ENCODE results near the gene DHX35.
A peak's percentile ranks its signal among the peaks of the same experiment; 100 is the strongest.

DHX35 gene, protein sequence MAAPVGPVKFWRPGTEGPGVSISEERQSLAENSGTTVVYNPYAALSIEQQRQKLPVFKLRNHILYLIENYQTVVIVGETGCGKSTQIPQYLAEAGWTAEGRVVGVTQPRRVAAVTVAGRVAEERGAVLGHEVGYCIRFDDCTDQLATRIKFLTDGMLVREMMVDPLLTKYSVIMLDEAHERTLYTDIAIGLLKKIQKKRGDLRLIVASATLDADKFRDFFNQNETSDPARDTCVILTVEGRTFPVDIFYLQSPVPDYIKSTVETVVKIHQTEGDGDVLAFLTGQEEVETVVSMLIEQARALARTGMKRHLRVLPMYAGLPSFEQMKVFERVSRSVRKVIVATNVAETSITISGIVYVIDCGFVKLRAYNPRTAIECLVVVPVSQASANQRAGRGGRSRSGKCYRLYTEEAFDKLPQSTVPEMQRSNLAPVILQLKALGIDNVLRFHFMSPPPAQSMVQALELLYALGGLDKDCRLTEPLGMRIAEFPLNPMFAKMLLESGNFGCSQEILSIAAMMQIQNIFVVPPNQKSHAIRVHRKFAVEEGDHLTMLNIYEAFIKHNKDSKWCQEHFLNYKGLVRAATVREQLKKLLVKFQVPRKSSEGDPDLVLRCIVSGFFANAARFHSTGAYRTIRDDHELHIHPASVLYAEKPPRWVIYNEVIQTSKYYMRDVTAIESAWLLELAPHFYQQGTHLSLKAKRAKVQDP

DNA sequence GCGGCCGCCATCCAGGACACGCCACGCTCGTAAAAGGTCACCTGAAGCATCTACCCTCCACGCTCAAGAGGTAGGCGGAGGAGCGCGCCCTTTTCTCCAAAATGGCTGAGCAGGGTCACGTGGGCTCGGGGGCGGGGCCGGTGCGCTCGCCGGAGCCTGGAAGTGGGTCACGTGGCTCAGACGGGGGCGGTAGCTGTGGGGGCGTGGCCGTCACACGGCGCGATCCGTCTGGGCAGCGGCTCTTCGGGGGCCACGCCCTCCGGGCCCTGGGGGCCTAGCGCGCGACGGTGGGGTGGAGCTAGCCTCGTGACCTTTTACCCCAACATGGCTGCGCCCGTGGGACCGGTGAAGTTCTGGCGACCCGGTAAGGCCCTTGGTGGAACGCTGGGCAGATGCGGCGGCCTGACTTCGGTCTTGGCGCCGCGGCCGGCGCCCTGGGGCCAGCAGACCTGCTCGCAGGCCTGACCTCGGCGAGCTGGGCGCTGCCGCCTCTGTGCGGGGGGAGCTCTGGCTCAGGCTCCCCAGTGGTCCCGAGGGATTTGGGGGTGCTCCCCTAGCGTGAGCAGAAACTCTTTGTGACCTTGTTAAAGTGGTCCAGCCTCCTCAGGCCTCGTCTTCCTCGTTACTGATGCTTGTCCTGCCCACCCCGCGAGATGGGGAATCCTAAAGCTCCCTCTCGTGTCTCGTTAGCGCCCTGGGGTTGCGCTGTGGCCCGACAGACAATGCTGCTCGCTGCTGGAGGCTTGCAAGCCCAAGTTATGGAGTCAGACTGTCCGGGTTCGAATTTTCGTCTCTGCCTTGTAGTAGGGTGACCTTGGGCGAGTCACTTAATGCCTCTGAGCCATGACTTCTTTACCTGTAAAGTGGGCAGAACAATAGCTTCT lies at the start of gene DHX35:
TSS of gene DHX35 (plus strand) at position 301 of the 884 bp plus-strand sequence. CDS start at position 325, 24 bp downstream.
- peak; percentile 99 for DNase-seq (ENCODE audit: low spot score)

DNA sequence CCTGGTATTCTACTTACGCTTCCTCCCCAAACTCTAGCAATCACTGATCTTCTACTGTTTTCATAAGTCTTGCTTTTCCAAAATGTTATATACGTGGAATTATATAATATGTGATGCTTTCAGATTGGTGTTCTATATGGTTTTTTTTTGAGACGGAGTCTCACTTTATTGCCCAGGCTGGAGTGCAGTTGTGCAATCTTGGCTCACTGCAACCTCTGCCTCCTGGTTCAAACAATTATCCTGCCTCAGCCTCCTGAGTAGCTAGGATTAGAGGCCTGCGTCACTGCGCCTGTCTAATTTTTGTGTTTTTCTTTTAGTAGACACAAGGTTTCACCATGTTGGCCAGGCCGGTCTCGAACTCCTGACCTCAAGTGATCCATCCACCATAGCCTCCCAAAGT lies 46.8 kb upstream of the DHX35 start:
- DNase-seq (ENCODE audit: low spot score): no peak

DNA sequence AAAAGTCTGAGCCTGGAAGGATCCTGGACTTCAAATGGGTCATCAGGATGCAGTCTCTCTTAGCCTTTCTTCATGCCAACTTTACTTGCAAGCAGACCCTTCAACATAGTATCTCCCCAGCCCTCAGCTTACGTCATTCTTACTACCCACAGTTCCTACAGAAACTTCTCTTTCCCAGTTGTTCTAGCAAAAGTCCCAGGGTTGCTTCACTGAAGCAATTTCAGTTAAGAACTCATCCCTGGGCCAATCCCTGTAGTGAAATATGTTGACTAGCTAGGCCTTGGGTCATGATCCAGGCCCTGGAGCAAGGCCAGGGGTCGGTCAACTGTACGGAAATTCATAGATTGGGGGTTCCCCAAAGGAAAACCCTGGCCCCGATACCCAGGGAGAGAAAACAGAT lies 44.5 kb upstream of the DHX35 start:
- DNase-seq (ENCODE audit: low spot score): no peak

DNA sequence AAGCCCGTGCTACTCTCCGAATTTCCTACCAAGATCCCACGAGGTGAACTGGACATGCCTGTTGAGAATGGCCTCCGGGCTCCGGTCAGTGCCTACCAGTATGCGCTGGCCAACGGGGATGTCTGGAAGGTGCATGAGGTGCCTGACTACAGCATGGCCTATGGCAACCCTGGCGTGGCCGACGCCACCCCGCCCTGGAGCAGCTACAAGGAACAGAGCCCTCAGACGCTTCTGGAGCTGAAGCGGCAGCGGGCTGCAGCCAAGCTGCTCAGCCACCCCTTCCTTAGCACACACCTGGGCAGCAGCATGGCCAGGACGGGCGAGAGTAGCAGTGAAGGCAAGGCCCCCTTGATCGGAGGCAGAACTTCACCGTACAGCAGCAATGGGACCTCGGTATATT lies 44.0 kb upstream of the DHX35 start:
- DNase-seq (ENCODE audit: low spot score): no peak

DNA sequence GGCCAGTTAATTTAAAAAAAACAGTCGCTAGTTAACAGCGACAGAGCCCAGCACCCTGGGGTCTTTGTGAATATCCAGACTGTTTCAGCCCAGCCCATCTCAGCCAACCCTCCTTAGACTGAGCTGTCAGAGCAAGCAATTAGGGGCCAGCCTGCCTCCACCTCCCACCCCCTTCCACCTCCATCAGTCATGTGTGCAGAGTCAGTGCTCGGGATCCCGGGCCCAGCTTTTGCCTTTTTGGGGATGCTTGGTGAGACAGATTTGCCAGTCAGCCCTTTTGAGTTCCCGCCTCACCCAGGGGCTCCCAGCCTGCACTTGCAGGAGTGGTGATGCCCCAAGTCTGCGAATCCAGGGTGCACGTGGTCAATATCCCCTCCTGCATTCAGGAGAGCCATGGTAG lies 42.5 kb upstream of the DHX35 start:
- DNase-seq (ENCODE audit: low spot score): no peak

DNA sequence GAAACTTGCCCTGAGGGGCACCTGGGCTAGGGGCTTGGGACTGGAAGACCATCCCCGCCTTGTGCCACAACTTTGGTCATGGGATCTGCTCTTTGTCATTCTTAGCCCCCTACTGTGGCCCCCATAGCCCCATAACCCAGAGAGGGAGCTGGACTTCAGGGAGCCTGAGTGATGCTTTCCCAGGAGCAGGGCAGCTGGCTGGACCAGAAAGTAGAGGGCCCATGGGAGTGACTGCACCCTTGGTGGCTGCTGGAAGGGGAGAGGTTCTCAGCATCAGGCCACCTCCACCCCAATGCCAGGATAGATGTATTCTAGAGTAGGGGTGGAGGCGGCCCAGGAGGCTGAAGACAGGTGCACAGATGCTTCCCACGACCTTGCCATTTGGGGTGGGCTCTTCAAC lies 41.7 kb upstream of the DHX35 start:
- no peak for DNase-seq (ENCODE audit: low spot score)

DNA sequence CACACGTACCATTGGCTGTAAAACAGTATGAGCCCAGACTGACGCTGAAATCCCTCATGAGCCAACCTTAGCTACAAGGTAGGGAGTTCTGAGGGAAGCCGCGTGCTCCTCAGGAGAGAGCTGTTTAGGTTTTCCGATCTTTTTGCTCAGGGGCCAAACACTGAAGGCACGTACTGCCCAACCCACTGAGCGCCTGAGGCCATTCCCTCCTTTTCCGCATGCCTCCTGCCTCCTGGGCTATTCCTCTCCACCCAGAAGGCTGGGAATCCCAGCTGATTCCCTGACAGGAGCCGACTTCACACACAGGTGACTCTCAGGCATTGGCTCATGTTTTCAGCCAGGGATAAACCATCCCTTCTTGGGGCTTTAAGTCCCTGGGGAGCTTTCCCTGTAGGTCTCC lies 41.3 kb upstream of the DHX35 start:
- no peak for DNase-seq (ENCODE audit: low spot score)

DNA sequence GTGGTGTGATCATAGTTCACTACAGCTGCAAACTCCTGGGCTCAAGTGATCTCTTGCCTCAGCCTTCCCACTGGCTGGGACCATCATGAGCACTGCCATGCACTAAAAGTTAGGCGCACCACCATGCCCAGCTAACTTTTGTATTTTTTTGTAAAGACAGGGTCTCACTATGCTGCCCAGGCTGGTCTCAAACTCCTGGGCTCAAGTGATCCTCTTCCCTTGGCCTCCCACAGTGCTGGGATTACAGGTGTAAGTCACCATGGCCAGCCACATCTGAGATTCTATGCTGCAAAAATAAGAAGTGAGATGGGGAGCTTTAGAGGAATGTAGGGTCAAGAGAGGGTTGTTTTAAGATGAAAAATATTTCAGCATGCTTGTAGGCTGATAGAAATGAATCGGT lies 37.4 kb upstream of the DHX35 start:
- no peak for DNase-seq (ENCODE audit: low spot score)

DNA sequence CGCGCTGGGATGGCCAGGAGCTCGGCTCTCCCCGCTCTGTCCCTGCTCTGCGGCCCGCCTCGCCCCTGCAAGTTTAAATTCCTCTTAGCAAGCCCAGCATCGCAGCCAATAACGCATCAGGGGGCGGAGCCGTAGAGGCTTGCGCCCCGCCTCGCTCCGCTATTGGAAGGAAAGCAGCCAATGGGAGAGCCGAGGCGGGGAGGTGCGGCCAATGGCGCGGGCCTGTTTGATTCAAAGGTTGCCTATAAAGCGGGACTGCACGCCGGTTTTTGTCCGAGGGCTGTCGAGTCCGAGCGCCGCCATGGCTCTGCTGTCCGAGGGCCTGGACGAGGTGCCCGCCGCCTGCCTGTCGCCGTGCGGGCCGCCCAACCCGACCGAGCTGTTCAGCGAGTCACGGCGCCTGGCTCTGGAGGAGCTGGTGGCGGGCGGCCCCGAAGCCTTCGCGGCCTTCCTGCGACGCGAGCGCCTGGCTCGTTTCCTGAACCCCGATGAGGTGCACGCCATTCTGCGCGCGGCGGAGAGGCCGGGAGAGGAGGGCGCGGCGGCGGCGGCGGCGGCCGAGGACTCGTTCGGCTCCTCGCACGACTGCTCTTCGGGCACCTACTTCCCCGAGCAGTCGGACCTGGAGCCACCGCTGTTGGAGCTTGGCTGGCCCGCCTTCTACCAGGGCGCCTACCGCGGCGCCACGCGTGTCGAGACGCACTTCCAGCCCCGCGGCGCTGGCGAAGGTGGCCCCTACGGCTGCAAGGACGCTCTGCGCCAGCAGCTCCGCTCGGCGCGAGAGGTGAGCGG lies 35.8 kb upstream of the DHX35 start, which contains the start of gene FAM83D:
TSS of gene FAM83D (plus strand) at position 276 of the 792 bp plus-strand sequence. CDS start at position 302, 26 bp downstream.
- DNase-seq (ENCODE audit: low spot score): peak; percentile 100

DNA sequence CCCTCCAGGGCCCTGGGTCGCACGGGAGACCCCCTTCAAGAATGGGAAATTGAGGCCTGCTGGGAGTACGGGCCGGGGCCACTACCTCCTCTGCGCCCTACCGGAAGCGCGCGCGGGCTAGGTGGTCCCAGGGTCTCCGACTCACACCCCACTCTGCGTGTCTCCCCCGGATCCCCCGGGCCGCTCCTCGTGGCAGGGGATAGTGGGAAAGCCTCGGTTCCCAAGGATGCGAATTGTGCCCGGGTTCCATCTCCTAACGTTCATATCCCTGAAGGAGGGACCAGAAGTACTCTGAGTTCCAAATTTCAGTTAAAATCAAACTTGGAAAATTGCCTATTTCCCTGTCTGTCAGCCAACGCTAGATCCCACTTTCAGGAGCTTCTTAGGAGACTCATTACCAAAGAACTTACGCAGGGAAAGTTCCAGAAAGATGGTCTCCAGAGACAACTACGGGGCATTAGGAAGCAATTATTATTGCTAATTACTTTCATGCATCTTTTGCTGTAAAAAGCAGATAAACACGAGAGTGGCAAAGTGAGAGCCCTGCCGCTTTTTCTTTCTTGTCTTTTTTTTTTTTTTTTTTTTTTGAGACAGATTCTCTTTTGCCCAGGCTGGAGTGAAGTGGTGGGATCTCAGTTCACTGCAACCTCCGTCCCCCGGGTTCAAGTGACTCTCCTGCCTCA lies 35.1 kb upstream of the DHX35 start:
- no peak for DNase-seq (ENCODE audit: low spot score)

DNA sequence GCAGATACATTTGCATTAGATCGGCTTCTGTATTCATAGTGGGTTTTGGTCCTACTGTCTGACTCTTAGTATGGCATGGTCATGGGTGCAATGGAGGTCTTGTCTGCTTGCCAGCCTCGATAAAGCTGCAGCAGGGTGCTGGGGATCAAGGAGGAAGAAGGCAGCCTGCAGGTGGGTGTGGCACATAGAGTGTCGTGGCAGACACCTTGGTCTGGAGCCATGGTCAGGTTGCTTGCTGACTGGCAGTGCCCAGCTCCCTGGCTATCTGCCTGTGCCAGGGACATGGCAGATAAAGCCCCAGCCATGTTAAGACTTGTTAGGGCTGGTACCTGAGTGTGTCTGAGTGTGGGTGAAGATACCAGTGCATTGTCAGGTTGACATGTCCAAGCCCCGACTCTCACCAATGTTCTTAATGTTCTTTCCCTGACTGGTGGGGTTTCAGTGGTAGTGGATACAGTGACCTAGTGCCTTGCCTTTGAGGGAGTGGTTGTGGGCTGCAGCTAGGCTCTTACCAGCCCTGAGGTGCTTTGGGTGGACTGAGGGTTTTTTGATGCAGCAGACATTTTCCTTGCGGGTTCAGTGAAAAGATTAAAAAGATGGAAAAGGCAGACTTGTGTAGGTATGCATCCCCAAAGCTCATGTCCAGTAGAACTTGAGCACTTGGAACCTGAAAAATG lies 34.1 kb upstream of the DHX35 start:
- peak; percentile 34 for DNase-seq (ENCODE audit: low spot score)

DNA sequence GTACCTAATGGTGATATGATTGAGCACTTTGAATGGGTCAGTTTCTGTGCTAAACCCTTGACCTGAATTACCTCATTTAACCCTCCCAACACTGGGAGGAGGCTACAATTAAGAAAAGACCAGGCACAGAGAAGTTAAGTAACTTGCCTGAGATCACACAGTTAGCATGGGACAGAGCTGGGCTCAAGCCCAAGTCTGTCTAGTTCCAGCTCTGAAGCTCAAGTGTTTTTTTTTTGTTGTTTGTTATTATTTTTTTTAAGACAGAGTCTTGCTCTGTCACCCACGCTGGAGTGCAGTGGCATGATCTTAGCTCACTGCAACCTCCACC lies 31.9 kb upstream of the DHX35 start:
- no peak for DNase-seq (ENCODE audit: low spot score)

DNA sequence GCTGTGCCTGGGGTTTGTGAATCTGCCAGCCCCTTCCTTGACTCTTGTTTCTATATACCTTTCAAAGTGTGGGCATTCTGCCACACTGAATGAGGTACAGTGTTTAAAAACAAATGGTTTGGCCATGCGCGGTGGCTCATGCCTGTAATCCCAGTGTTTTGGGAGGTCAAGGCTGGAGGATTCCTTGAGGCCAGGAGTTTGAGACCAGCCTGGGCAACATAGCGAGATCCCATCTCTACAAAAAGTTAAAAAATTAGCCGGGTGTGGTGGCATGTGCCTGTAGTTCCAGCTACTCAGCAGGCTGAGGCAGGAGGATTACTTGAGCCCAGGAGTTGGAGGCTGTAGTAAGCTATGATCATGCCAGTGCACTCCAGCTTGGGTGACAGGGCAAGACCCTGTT lies 30.2 kb upstream of the DHX35 start:
- no peak for DNase-seq (ENCODE audit: low spot score)

DNA sequence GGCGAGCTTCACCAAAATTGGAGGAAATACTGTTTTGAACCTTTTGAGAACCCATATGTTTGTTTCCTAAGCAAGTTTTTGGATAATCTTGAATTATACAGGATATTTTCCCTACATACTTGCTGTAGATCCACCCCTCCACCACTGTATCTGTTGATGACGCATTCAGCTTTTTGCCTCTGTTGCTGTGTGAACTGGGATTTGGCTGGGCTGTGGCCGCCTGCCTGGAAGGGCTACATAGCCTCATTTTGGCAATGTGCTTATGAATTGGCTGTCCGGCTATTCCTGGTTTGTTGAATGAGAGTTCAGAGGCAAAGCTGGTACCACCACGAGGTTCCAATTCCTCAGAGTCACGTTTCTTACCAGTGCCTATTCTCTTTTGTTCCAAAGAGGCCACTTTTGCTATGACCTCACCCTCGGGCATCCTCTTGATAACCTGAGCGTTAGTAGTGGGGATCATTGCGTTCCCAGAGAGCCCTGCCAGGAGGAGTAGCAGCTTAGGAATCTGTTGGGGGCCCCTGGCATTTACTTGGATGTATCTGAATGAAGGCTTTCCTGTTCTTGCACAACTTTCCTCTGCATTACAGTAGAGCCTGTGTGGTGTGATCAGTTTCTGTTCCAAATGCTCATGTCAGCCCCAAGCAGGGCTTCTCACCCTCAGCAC lies 29.6 kb upstream of the DHX35 start:
- DNase-seq (ENCODE audit: low spot score): no peak

DNA sequence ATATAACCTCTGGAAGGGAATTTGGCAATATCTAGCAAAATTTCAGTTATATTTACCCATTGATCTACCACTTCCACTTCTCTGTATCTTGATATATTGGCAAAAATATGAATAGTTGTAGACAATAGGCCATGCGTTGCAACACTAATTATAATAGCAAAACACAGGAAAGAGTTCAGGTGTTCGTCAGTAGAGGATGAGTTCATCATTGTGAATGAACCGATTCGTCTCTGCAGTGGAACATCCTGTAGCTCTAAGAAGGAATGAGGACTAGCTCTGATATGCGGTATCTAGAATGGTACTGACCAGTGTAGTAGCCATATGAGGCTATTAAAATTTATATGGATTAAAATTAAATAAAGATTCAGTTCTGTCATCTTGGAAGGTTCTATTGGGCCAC lies 27.6 kb upstream of the DHX35 start:
- DNase-seq (ENCODE audit: low spot score): no peak

DNA sequence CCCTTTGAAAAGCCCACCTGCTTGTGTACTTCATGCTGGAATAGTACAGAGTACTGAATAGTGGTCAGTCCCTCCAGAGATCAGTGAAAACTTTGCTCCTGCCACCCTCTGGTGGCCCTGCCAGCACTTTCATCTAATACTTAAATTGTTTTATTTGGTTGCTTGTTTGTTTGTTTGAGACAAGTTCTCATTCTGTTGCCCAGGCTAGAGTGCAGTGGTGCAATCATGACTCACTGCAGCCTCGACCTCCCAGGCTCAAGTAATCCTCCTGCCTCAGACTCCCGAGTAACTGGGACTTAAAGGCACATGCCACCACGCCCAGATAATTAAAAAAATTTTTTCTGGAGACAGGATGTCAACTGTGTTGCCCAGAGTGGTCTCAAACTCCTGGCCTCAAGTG lies 26.9 kb upstream of the DHX35 start:
- DNase-seq (ENCODE audit: low spot score): peak; percentile 69

DNA sequence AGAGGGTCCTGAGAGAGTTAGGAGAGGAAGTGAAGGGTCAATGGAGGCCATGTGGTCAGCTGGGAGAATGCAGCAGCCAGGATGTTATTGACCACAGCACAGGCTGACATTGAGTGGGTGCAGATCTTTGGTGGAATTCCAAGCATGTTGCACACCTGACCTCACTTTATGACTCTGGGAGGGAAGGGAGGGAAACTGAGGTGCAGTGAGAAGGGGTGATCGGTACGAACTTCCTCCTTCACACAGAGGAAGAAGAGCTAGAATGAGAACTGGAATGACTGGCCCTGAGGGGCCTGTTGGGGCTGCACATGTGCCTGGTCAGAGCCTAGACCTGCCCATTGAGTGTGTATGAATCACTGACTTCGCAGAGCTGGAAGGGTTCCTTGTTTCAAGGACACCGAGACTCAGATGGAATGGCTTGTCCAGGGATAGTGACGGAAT lies 26.2 kb upstream of the DHX35 start:
- DNase-seq (ENCODE audit: low spot score): peak; percentile 68

DNA sequence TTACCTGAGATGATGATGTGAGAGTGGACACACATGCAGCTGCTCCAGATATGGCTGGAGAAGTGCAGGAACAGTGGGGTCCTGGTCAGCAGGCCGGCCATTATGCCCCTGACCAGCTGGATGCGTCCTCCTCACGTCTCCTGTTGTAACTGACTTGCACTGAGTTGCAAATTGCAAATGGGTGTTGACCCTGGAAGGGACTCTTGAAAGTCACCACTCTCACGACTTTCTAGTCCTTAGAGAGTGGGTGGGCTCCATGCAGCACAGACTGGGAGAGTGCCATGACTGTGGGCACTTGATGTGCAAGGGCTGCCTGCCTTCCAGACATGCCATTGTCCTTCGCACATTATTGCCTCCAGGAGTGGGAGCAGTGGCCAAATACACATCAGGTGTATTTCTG lies 25.1 kb upstream of the DHX35 start:
- no peak for DNase-seq (ENCODE audit: low spot score)

DNA sequence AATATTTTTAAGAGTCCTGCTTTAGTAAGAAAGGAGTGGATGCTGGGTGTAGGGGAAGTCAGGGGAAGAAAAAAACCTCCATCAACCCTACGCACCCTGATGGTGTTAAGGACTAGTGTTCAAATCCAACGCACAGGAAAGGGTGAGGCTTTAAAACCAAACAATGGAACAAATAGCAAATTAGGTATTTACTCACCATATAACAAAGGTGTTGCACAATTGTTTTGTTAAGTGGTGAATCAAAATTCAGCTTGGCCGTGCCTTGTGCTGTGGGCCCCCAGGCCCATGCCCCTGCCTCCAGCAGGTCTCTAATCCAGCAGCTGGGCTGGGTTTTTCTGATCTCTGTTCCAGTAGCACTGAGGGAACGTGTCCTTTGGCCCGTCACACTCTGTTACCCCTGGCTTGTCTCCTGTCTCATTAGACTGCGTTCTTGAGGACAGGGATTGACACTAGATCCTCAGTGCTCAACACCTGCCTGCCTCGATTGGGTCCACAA lies 24.1 kb upstream of the DHX35 start:
- no peak for DNase-seq (ENCODE audit: low spot score)

DNA sequence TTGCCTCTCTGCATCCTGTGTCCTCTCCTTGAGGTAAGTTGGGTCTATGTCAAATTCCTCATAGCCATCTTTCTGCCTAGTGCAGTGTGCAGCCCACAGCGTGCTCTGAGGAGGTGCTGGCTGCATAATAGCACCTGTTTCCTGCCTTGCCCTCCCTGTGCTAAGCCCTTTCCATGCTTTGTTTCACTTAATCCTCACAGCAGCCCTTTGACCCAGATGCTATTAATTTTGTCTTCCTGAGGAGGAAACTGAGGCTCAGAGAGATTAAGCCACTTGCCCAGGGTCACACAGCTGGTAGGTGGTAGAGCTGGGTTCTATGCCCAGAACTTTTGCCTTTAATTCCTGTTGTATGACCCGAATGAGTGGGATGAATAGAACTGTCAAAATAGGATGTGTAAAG lies 22.5 kb upstream of the DHX35 start:
- DNase-seq (ENCODE audit: low spot score): no peak
